Peyer's patch (tissue), 4 donors: ENCODE results near the gene FAS.

ENCODE experiments used
- CTCF ChIP-seq, 6 experiments: fragments of 450-650 bp in 4 of 6; fragments of 200-600 bp in 2 of 6; sonication (generic) in 1 of 6; IDR thresholded peaks; one replicate each; pipeline ENCODE4 v1.5.1; 2017 to 2019; ENCODE audit warnings: antibody characterized with exemption in 6 of 6, mild to moderate bottlenecking in 3 of 6, moderate library complexity in 1 of 6
- POLR2A ChIP-seq, 2 donors: fragments of 450-650 bp; IDR thresholded peaks; one replicate each; pipeline ENCODE4 v1.5.1; 2017; ENCODE audit warnings: antibody characterized with exemption in 2 of 2, mild to moderate bottlenecking in 2 of 2, moderate library complexity in 2 of 2

- TF ChIP-seq CTCF (IDR thresholded peaks at IDR 0.05) (no peak), POLR2A (IDR thresholded peaks at IDR 0.05) (no peak)
These were observed 31.9 kb upstream of the FAS start for GRCh38 chr10:88958721-88959120.
